IMR-90 (cell line): ENCODE measurements around the gene RIPK3.
"Not testable (repeated sequence)": the region's sequence is repeated elsewhere in the genome, so short reads cannot be mapped to it uniquely, and the experiment has no call there.

Experiments
- MAZ ChIP-seq: IDR thresholded peaks from 2 replicates; pipeline ENCODE4 v1.6.1; 2012; ENCODE audit warnings: low read depth, mild to moderate bottlenecking, low read length, improper control_type of control experiment, moderate library complexity, borderline replicate concordance
- RAD21 ChIP-seq: IDR thresholded peaks from 2 replicates; pipeline ENCODE4 v1.6.1; 2012; ENCODE audit warnings: low read length, improper control_type of control experiment
- TF ChIP-seq, protein P1 (sequence below): conservative IDR thresholded peaks from 2 replicates; pipeline ENCODE4 v1.5.1; 2012; ENCODE audit warnings: mild to moderate bottlenecking, low read depth, low read length, improper control_type of control experiment

DNA sequence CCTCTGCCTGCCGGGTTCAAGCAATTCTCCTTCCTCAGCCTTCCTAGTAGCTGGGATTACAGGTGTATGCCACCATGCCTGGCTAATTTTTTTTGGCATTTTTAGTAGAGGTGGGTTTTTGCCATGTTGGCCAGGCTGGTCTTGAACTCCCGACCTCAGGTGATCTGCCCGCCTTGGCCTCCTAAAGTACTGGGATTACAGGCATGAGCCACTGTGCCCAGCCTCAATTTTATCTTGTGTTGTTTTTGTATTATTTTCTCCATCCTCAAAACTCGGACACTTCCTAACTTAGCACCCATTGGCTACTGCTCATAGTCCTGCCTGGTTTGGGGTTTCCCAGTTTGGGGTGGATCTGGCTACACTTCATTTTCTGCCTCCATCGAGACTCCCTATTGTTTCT is 47.8 kb upstream of the RIPK3 start:
- not testable (repeated sequence) for TF ChIP-seq MAZ, RAD21
- TF ChIP-seq, protein P1, sequence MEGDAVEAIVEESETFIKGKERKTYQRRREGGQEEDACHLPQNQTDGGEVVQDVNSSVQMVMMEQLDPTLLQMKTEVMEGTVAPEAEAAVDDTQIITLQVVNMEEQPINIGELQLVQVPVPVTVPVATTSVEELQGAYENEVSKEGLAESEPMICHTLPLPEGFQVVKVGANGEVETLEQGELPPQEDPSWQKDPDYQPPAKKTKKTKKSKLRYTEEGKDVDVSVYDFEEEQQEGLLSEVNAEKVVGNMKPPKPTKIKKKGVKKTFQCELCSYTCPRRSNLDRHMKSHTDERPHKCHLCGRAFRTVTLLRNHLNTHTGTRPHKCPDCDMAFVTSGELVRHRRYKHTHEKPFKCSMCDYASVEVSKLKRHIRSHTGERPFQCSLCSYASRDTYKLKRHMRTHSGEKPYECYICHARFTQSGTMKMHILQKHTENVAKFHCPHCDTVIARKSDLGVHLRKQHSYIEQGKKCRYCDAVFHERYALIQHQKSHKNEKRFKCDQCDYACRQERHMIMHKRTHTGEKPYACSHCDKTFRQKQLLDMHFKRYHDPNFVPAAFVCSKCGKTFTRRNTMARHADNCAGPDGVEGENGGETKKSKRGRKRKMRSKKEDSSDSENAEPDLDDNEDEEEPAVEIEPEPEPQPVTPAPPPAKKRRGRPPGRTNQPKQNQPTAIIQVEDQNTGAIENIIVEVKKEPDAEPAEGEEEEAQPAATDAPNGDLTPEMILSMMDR, result not testable (repeated sequence)
